ES-I3 (cell line): Measurements from ENCODE around the gene VAV2.

Experiments used
- H3K36me3 ChIP-seq: 2 replicates; pipeline ENCODE4 v1.6.1; 2013; ENCODE audit warnings: mild to moderate bottlenecking, low read length, control low read depth, moderate library complexity; ENCODE audit not compliant: insufficient read depth
- H3K4me1 ChIP-seq: 2 replicates; pipeline ENCODE4 v1.6.1; 2013; ENCODE audit warnings: mild to moderate bottlenecking, control low read depth, low read length; ENCODE audit not compliant: insufficient read depth
- H3K9ac ChIP-seq: 2 replicates; pipeline ENCODE4 v1.6.1; 2013; ENCODE audit warnings: low read depth, mild to moderate bottlenecking, low read length, moderate library complexity
- H3K9me3 ChIP-seq: 2 replicates; pipeline ENCODE4 v1.6.1; 2013; ENCODE audit warnings: mild to moderate bottlenecking, low read length, moderate library complexity; ENCODE audit not compliant: control insufficient read depth, insufficient read depth

The VAV2 gene

GRCh38 chr9:133945314-133945975, 46.7 kb downstream of the VAV2 start:
- Histone ChIP-seq H3K9ac (no peak overlapping the region), H3K36me3 (no peaks in the 10 kb centered on the region; the same call in 1 of the 2 replicates), H3K4me1 (no peaks in the 10 kb centered on the region; the same call in 1 of the 2 replicates), H3K9me3 (no peaks in the 10 kb centered on the region)

- Histone ChIP-seq H3K36me3 (no peaks in the 10 kb centered on the region; the same call in 1 of the 2 replicates), H3K9ac (no peak overlapping the region), H3K9me3 (no peaks in the 10 kb centered on the region), H3K4me1 (no peaks in the 10 kb centered on the region; the same call in 1 of the 2 replicates)
Measured at GRCh38 chr9:133944746-133945135, 47.4 kb downstream of the VAV2 start.

DNA sequence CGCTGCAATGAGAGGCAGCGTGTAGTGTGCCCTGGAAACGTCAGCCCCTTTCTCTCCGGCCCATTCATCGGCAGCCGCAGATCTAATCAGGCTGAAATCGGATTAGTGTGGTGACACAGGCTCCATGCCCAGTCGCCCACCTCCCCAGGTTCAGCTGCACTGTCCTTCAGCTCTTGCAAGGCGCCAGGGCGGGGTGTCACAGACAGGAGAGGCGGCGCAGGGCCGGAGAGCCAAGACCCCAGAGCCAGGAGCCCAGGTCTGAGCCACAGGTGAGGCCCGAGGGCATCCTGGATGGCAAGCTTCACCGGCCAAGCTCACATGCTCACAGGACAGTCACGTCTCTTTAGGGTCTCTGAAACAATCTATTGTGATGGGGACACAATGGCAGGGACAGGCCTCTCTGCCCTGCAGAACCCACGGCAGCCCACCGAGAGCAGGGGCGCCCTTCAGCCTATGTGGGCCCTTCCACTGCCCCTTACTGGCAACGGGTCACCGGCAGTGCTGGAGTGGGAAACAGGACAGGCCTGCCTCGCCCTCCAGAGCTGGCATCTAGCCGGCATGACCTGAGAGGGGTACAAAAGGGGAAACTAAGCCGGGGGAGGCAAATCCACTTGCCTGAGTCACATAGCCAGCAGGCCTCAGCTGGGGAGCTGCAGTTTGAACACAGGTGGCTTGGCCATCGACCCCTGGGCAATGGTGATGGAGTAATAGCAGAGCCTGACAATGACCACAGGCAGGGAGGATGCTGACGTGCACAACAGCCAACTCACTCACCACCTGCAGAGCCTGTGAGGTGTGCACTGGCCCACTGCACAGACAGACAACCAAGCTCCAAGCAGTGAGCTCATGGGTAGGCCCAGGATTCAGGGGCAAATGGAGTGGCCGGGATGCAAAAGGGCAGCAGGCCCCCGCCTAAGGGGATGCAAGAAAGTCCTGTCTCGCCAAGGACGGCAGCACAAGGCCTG, 48.1 kb downstream of the VAV2 start:
- no peak overlapping the region for H3K9ac ChIP-seq
- H3K9me3 ChIP-seq: no peaks in the 10 kb centered on the region
- no peaks in the 10 kb centered on the region; the same call in 1 of the 2 replicates for H3K4me1 ChIP-seq
- no peaks in the 10 kb centered on the region; the same call in 1 of the 2 replicates for H3K36me3 ChIP-seq

DNA sequence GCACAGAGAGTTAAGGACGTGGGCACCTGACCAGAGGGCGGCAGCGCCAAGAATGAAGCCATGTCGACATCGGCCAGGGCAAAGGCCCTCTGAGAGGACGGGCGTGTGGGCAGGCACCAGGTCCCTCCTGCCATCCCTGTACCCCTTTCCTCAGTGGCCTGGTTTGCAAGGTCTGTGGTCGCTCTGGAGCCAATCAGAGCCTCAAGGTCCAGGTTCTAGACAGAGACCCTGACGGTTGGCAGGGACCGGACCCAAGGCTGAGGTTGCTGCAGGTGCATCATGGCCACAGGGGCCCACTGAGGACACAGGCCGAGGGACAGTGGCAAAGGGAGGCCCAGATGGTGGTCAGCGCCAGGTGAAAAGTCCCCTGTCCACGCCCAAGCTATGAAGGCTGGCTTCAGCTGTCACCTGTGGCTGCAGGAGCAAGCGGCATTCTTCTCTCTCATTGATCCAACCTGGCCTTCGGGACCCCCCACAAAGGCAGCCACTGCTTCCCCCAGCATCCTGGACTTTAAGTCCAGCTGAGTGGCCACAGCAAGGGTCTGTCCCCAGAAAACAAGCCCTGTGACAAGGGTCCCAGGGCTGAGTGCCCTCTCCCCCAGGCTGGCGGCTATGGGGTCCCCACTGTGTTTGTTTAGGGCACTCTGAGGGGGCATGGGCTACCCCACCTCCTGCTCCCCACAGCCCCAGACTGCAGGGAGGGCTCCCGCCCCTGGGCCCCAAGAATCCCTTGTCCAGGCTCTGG, 48.9 kb downstream of the VAV2 start:
- Histone ChIP-seq H3K36me3 (no peaks in the 10 kb centered on the region; the same call in 1 of the 2 replicates), H3K4me1 (no peaks in the 10 kb centered on the region; the same call in 1 of the 2 replicates), H3K9ac (no peak overlapping the region)

GRCh38 chr9:133942206-133942975, 49.7 kb downstream of the VAV2 start:
- no peaks in the 10 kb centered on the region; the same call in 1 of the 2 replicates for H3K36me3 ChIP-seq
- H3K4me1 ChIP-seq: no peaks in the 10 kb centered on the region
- H3K9ac ChIP-seq: no peak overlapping the region
- no peaks in the 10 kb centered on the region for H3K9me3 ChIP-seq

More for the DNA sequence above, 48.9 kb downstream of the VAV2 start:
- no peaks in the 10 kb centered on the region for H3K9me3 ChIP-seq

DNA sequence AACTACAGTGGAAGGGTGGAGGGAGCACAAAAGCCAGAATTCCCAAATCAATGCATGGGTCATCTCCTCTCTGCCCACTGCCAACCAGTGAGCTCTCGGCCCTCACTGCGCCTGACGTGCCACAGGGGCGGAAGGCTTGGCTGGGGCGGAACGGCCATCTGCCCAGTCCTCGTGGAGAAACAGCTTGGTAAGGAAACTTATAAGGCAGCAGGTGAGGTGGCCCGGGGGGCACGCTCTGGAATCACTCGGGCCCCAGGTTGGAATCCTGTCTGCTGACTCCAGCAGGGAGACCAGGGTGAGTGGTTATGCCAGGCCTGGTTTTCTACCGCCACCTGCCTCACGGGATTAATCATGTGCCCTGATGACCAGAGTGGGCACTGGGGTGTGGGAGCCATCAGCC, 52.3 kb downstream of the VAV2 start:
- no peaks in the 10 kb centered on the region for H3K4me1 ChIP-seq
- no peak overlapping the region for H3K9ac ChIP-seq
- no peaks in the 10 kb centered on the region for H3K9me3 ChIP-seq
- no peaks in the 10 kb centered on the region for H3K36me3 ChIP-seq

- no peaks in the 10 kb centered on the region; the same call in 1 of the 2 replicates for H3K36me3 ChIP-seq
- no peaks in the 10 kb centered on the region for H3K4me1 ChIP-seq
Measured at GRCh38 chr9:133939171-133939785, 52.8 kb downstream of the VAV2 start.

GRCh38 chr9:133938753-133939152, 53.4 kb downstream of the VAV2 start:
- Histone ChIP-seq H3K9me3 (no peaks in the 10 kb centered on the region), H3K9ac (no peak overlapping the region), H3K4me1 (no peaks in the 10 kb centered on the region), H3K36me3 (no peaks in the 10 kb centered on the region; the same call in none of the 2 replicates)

More at GRCh38 chr9:133939171-133939785, 52.8 kb downstream of the VAV2 start:
- no peaks in the 10 kb centered on the region for H3K9me3 ChIP-seq
- no peak overlapping the region for H3K9ac ChIP-seq

GRCh38 chr9:133938086-133938485, 54.0 kb downstream of the VAV2 start:
- no peaks in the 10 kb centered on the region for H3K9me3 ChIP-seq
- no peaks in the 10 kb centered on the region; the same call in none of the 2 replicates for H3K36me3 ChIP-seq
- no peaks in the 10 kb centered on the region for H3K4me1 ChIP-seq
- no peak overlapping the region for H3K9ac ChIP-seq

DNA sequence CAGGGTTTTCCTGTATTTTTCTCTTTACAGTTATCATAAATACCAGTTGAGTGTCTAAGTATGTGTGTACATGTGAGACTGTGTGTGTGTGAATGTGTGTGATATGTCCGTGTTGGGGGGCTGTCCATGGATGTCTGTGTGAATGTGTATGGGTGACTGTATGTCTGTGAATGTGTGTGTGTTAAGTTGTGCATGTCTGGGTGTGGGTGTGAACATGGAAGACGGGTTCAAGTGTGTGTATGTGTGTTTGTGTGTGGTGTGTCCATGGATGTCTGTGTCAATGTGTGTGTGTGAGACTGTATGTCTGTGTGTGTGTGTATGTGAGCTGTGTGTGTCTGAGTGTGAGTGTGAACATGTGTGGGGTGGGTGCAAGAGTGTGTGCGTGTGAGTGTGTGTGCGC, 55.0 kb downstream of the VAV2 start:
- no peak overlapping the region for H3K9ac ChIP-seq
- no peaks in the 10 kb centered on the region; the same call in none of the 2 replicates for H3K36me3 ChIP-seq
- H3K4me1 ChIP-seq: no peaks in the 10 kb centered on the region
- no peaks in the 10 kb centered on the region for H3K9me3 ChIP-seq

GRCh38 chr9:133935328-133936005, 56.7 kb downstream of the VAV2 start:
- Histone ChIP-seq H3K36me3 (no peaks in the 10 kb centered on the region; the same call in none of the 2 replicates), H3K9ac (no peak overlapping the region), H3K9me3 (no peaks in the 10 kb centered on the region), H3K4me1 (no peaks in the 10 kb centered on the region)

GRCh38 chr9:133934482-133935232, 57.5 kb downstream of the VAV2 start:
- no peaks in the 10 kb centered on the region for H3K4me1 ChIP-seq
- no peaks in the 10 kb centered on the region for H3K9me3 ChIP-seq
- no peaks in the 10 kb centered on the region; the same call in none of the 2 replicates for H3K36me3 ChIP-seq
- H3K9ac ChIP-seq: no peak overlapping the region
